GM21526 (cell line): Measurements from ENCODE around the gene ISCA2.

Source experiments
- ATAC-seq: cut with Tn5 transposase; IDR thresholded peaks from one replicate; pipeline ENCODE4 v1.9.1; 2021; ENCODE audit warnings: moderate library complexity; ENCODE audit not compliant: unreplicated experiment, low FRiP score

ISCA2 gene

GRCh38 chr14:74480046-74480445 lies 13.5 kb upstream of the ISCA2 start:
- ATAC-seq = no peak

DNA sequence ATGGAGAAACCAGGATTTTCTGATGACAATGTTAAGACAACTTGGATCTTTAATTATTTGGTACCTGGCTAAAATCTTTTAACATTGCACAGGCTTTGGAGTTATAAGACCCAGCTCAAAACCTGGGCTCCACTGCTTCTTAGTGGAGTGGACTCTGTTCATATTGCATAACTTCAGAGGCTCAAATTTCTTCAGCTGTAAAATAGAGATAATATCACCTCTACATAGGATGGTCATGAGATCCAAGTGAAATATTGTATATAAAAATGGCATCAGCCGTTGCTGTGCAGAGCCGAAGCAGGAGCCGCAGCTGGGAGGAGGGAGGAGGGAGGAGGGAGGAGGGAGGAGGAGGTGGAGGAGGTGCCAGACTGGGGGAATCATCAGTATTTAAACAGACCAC lies 11.0 kb upstream of the ISCA2 start:
- ATAC-seq = no peak

DNA sequence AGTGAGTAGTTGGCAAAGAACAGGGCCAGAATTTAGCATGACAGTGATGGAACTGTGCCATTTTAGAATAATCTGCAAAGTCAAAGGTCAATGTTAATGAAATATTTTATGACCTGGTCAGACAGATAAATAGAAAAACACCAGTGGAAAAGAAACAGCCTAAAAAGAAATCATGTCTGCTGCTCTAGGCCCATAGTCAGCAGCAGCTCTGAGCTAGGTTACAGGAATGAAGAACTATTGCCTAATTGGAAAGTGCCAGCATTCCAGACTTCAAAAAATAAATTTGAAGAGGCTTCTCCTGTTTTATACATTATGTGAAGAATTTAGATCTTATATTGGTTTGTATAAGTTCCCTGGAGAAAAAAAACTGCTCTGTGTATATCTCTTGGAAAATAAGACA lies 10.2 kb upstream of the ISCA2 start:
- no peak for ATAC-seq

DNA sequence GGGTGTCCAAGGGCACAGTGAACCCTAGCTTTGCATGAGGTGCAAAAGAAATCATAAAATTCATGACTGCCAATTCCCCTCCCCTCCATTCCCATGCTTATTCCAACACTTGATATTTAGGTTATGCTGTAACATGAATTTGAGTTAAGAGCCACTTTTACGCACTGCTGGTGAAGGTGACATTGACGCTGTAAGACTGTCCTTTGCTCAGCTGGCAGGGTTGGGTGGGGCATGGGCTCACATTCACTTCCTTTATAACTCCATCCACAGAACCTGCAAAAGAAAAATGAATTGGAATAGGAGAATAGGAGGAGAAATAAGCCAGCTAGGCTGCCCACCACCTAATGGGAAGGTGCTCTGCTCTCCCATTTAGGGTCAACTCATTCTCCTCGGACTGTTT lies 7.4 kb upstream of the ISCA2 start:
- ATAC-seq = no peak

GRCh38 chr14:74488786-74489397 lies 4.7 kb upstream of the ISCA2 start:
- no peak for ATAC-seq

- no peak for ATAC-seq
Measured at GRCh38 chr14:74490486-74490885, 3.1 kb upstream of the ISCA2 start.

GRCh38 chr14:74491956-74492775 lies 1.4 kb upstream of the ISCA2 start:
- ATAC-seq = no peak

GRCh38 chr14:74492776-74493342 lies 706 bp upstream of the ISCA2 start, which contains the start of gene NPC2:
Gene NPC2, minus strand, starts transcription at chr14:74493305. Its CDS starts 31 bp downstream, at chr14:74493274.
- no peak for ATAC-seq

GRCh38 chr14:74495356-74495755 lies 1.8 kb downstream of the ISCA2 start:
- ATAC-seq = no peak

GRCh38 chr14:74500417-74501134 lies 7.0 kb downstream of the ISCA2 start:
- ATAC-seq = no peak

- no peak for ATAC-seq
Measured at GRCh38 chr14:74501135-74501614, 7.6 kb downstream of the ISCA2 start.

- no peak for ATAC-seq
Measured at GRCh38 chr14:74501691-74502090, 8.1 kb downstream of the ISCA2 start.

- no peak for ATAC-seq
Measured at GRCh38 chr14:74502236-74503019, 8.9 kb downstream of the ISCA2 start.

DNA sequence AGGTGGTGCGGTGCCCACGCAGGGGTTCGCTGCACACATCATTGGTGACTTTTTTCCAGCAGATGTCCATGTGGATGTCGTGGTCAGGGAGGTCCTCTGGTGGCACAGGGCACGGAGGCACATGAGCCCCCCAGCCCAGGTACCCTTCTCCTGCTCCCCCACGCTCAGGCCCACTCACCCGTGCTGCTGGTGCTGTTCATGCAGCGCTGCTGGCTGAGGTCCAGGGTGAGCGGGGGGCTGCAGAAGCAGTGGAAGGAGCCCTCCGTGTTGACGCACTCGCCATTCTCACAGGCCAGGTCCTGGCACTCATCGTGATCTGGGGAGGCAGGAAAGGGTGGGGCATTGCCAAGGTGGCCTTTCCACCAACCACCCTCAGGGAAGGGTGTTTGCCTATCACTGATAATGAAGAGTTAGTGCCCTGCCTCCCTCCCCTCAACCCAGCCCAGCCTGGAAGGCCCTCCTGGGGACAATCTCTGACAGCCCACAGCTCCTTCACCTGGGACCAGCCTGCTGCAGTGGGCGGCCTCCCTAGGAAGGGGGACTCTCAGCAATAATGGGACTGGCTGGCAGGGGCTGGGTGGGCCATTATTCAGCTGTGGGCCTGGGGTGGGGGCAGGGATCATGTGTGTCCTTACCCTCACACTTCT lies 9.8 kb downstream of the ISCA2 start:
- ATAC-seq = no peak

DNA sequence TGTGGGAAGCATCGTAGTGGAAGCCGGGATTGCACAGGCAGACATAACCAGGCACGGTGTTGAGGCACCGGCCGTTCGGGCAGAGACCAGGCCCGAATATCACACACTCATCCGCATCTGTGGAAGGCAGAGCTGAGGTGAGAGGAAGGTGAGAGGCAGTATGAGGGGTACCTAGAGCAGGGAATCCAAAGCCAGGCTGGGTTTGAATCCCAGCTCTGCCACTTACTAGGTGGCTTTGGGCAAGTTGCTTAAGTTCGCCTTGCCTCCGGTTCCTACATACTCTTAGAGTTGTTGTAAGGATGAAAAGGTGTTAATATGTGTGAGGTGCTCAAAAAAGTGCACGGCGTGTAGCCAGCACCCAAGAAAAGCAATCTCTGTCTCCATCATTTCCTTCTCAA lies 10.4 kb downstream of the ISCA2 start:
- no peak for ATAC-seq

GRCh38 chr14:74504412-74504811 lies 10.8 kb downstream of the ISCA2 start:
- no peak for ATAC-seq

DNA sequence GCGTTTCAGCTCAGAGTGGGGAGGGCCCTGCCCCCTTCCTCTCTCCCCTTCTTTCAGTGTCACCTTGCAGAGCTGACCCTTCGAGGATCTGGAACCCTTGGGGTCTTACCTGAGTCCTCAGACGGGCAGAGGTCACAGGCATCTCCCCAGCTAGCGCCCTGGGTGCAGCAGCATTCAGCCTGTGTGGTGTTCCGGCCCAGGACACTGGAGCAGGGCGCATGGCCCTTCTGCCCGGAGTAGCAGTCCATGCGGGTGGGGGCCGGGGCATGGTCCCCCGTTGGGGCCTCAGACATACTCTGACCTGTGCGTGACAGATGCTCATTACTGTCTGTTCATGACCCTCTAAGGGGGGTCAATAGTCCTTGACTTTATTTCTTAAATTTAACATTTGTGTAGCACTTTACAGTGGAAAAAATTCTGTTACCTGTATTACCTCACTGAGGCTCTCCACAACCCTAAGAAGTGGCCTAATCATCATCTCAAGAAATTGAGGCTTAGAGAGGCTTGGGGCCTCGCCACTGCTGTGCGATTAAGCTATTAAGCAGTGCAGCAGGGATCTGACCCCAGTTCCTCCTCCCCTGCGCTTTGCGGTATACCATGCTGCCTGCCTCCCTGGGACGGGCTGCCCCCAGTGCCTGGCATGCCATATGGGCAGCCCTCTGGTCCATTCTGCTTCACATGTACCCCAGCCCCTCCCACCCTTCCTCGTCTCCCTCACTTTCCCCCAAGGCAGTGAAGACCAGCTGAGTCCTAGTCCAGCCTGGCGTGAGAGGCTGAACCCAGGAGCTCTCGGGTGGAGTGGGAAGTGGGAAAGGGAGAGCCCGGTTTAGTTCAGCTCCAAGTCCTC lies 11.5 kb downstream of the ISCA2 start:
- no peak for ATAC-seq

DNA sequence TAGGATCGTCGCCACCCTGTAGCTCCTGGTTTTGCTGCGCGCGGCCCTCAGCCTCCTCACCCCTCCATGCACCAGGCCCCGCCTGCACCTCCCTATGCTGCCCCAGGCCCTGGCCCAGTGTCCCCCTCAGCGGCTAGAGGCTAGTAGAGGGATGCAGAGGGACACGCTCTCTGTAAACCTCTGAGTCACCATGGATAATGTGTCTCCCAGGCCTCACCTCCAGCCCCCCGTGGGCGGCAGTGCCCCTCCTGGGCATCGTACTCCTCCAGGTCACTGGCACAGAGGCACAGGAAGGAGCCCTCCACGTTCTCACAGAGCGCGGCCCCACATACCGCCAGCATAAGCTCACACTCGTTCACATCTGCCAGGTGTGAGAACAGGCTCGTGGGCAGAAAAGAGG lies 12.3 kb downstream of the ISCA2 start:
- no peak for ATAC-seq

- ATAC-seq = no peak
Measured at GRCh38 chr14:74506411-74506851, 12.9 kb downstream of the ISCA2 start.
